HCT116 (cell line): ENCODE results near the gene RCL1. TPM values are rescaled to one million over a fixed set of nuclear protein-coding genes. Genes with fewer than 3 reads are reported as not detected.

Experiments used
- ATAC-seq: fragments of 200-7000 bp; cut with Tn5 transposase; 2 replicates; pipeline ENCODE4 v1.9.1; 2020; ENCODE audit warnings: mild to moderate bottlenecking, moderate library complexity
- BruUV-seq: library from RNA; stranded (reverse); fragments of 400-500 nt; replicated peaks from 2 replicates; lab custom pipeline; 2021; lab: Mats Ljungman, UMichigan
- CTCF ChIA-PET: fragments of 300-600 bp; sonication (Branson Sonifier 250); formaldehyde crosslinking; loops from one replicate; lab custom pipeline; 2021; ENCODE audit warnings: antibody characterized with exemption; lab: Charles Lee
- POLR2A ChIA-PET: fragments of 300-600, 350-600 bp; sonication (Branson Sonifier 250); formaldehyde crosslinking; loops from one replicate; lab custom pipeline; 2021; ENCODE audit warnings: antibody characterized with exemption; lab: Charles Lee
- RAD21 ChIA-PET, 2 experiments: fragments of 300-600 bp; sonication (Branson Sonifier 250); formaldehyde crosslinking; loops; one replicate each; lab custom pipeline; 2023; ENCODE audit warnings: low total read pairs in 2 of 2; ENCODE audit not compliant: uncharacterized antibody in 2 of 2, unreplicated experiment in 2 of 2, low non-redundant PET in 1 of 2; lab: Charles Lee
- DNase-seq: peaks from one replicate; pipeline ENCODE4 v3.0.0-alpha.2; 2010; ENCODE audit warnings: low read depth, low spot score
- H2AFZ ChIP-seq: fragments of 200-600 bp; shearing (Covaris generic), sonication (generic); 2 replicates; pipeline ENCODE4 v1.6.1; 2017; ENCODE audit warnings: low read depth, mixed run types, mixed read lengths, antibody characterized with exemption, low read length; ENCODE audit not compliant: poor library complexity, severe bottlenecking
- H3K27ac ChIP-seq: 2 replicates; pipeline ENCODE4 v1.5.1; 2012; ENCODE audit warnings: low read depth, low read length
- H3K27me3 ChIP-seq: fragments of 200-600 bp; sonication (generic); 2 replicates; pipeline ENCODE4 v1.6.1; 2016; ENCODE audit warnings: mixed run types, low read length, mixed read lengths; ENCODE audit not compliant: insufficient read depth
- H3K36me3 ChIP-seq, 2 experiments: fragments of 200-500 bp in 1 of 2; fragments of 200-600 bp in 1 of 2; sonication (Bioruptor generic) in 1 of 2; sonication (generic) in 1 of 2; 2 replicates each; pipeline versions ENCODE4 v1.5.1 to v1.6.1; 2014 to 2016; ENCODE audit warnings: low read length in 2 of 2, inconsistent platforms in 1 of 2, mixed read lengths in 1 of 2, mixed run types in 1 of 2; ENCODE audit not compliant: insufficient read depth in 2 of 2, control insufficient read depth in 1 of 2
- H3K4me1 ChIP-seq, 2 experiments: fragments of 200-600 bp in 1 of 2; sonication (generic) in 1 of 2; 2 replicates each; pipeline versions ENCODE4 v1.5.1 to v1.6.1; 2012 to 2017; ENCODE audit warnings: low read length in 2 of 2, inconsistent platforms in 1 of 2, mild to moderate bottlenecking in 1 of 2, mixed read lengths in 1 of 2, mixed run types in 1 of 2, moderate library complexity in 1 of 2; ENCODE audit not compliant: insufficient read depth in 2 of 2, control insufficient read depth in 1 of 2
- H3K4me2 ChIP-seq: fragments of 200-600 bp; sonication (generic); 2 replicates; pipeline ENCODE4 v1.6.1; 2017; ENCODE audit warnings: mixed run types, low read length, mixed read lengths
- H3K4me3 ChIP-seq, 2 experiments: fragments of 200-600 bp in 1 of 2; sonication (generic) in 1 of 2; replicated peaks in 1 of 2; 2 replicates each; pipeline ENCODE4 v1.5.1; 2011 to 2016; ENCODE audit warnings: low read length in 2 of 2, control low read depth in 1 of 2, low read depth in 1 of 2, mild to moderate bottlenecking in 1 of 2, mixed read lengths in 1 of 2, mixed run types in 1 of 2
- H3K79me2 ChIP-seq: fragments of 200-600 bp; sonication (generic); 2 replicates; pipeline ENCODE4 v1.6.1; 2017; ENCODE audit warnings: mild to moderate bottlenecking, mixed run types, low read length, moderate library complexity, mixed read lengths; ENCODE audit not compliant: insufficient read depth
- H3K9ac ChIP-seq: fragments of 200-600 bp; sonication (generic); 2 replicates; pipeline ENCODE4 v1.6.1; 2016; ENCODE audit warnings: low read length, mixed read lengths
- H3K9me2 ChIP-seq: fragments of 200-600 bp; sonication (generic), shearing (Covaris generic); 2 replicates; pipeline ENCODE4 v1.6.1; 2017; ENCODE audit warnings: mixed run types, mild to moderate bottlenecking, moderate library complexity; ENCODE audit not compliant: insufficient read depth
- H3K9me3 ChIP-seq, 2 experiments: fragments of 200-500 bp in 1 of 2; fragments of 200-600 bp in 1 of 2; sonication (Bioruptor generic) in 1 of 2; sonication (generic) in 1 of 2; 2 replicates each; pipeline ENCODE4 v1.6.1; 2014 to 2017; ENCODE audit warnings: low read length in 2 of 2, mixed read lengths in 2 of 2, inconsistent platforms in 1 of 2, low read depth in 1 of 2, mild to moderate bottlenecking in 1 of 2, mixed run types in 1 of 2, moderate library complexity in 1 of 2; ENCODE audit not compliant: control insufficient read depth in 1 of 2, insufficient read depth in 1 of 2
- H4K20me1 ChIP-seq: fragments of 200-600 bp; sonication (generic), shearing (Covaris generic); 2 replicates; pipeline ENCODE4 v1.6.1; 2017; ENCODE audit warnings: mixed run types, mild to moderate bottlenecking, moderate library complexity; ENCODE audit not compliant: insufficient read depth
- ATF3 ChIP-seq: IDR thresholded peaks from 2 replicates; pipeline ENCODE4 v1.6.1; 2012
- CBX3 ChIP-seq: IDR thresholded peaks from 2 replicates; pipeline ENCODE4 v1.6.1; 2012; ENCODE audit warnings: low read depth
- ELF1 ChIP-seq: IDR thresholded peaks from 2 replicates; pipeline ENCODE4 v1.6.1; 2012; ENCODE audit warnings: low read depth, borderline replicate concordance
- FOSL1 ChIP-seq: IDR thresholded peaks from 2 replicates; pipeline ENCODE4 v1.6.1; 2012; ENCODE audit warnings: low read depth
- JUND ChIP-seq: IDR thresholded peaks from 2 replicates; pipeline ENCODE4 v1.6.1; 2012
- POLR2A ChIP-seq: IDR thresholded peaks from 2 replicates; pipeline ENCODE4 v1.7.0; 2011; ENCODE audit warnings: borderline replicate concordance; ENCODE audit not compliant: insufficient read depth, insufficient read length; ENCODE audit errors: extremely low read depth
- POLR2AphosphoS5 ChIP-seq: IDR thresholded peaks from 2 replicates; pipeline ENCODE4 v1.6.1; 2011; ENCODE audit warnings: mild to moderate bottlenecking, low read depth, low read length, moderate library complexity
- RAD21 ChIP-seq: IDR thresholded peaks from 2 replicates; pipeline ENCODE4 v1.6.1; 2012; ENCODE audit warnings: low read depth, mild to moderate bottlenecking
- SIN3A ChIP-seq: IDR thresholded peaks from 2 replicates; pipeline ENCODE4 v1.6.1; 2012; ENCODE audit warnings: low read depth
- TCF7L2 ChIP-seq: IDR thresholded peaks from 2 replicates; pipeline ENCODE4 v1.7.0; 2011; ENCODE audit warnings: borderline replicate concordance, inconsistent platforms; ENCODE audit not compliant: insufficient read depth, insufficient read length; ENCODE audit errors: extremely low read depth
- ZBTB33 ChIP-seq: IDR thresholded peaks from 2 replicates; pipeline ENCODE4 v1.6.1; 2011; ENCODE audit warnings: mild to moderate bottlenecking, low read length, moderate library complexity; ENCODE audit not compliant: insufficient replicate concordance; ENCODE audit errors: extremely low read depth
- ZNF274 ChIP-seq: fragments of 200-500 bp; sonication (Bioruptor generic); IDR thresholded peaks from 2 replicates; pipeline ENCODE4 v1.6.1; 2014; ENCODE audit warnings: mild to moderate bottlenecking, low read depth, low read length, inconsistent platforms
- intact Hi-C: fragments of 100-400 bp; cut with micrococcal nuclease; formaldehyde crosslinking; loops from 2 replicates; pipeline ENCODE4 v1.10.0; 2022
- total RNA-seq: library from RNA; stranded (reverse); gene quantifications from one replicate; pipeline ENCODE4 v1.2.1, GENCODE V29; 2021; ENCODE audit not compliant: unreplicated experiment

Gene RCL1
- total RNA-seq, 1 experiment from 2014 or later, result 29.9 TPM

GRCh38 chr9:4861736-4862451 lies 69.2 kb downstream of the RCL1 start:
- ChIA-PET POLR2A (no interaction called here), RAD21 (no interaction called here), CTCF (no interaction called here)
- intact Hi-C loops, result no loop called here
- DNase-seq, result no peak
- no peak overlapping the region for H3K4me3 ChIP-seq
- ATAC-seq, result no peak
- no peak overlapping the region for H2AFZ ChIP-seq
- no peaks in the 10 kb centered on the region; the same call in 1 of the 2 replicates for H4K20me1 ChIP-seq
- H3K79me2 ChIP-seq, result peaks cover 12% of the 10 kb centered on the region; the same call in 1 of the 2 replicates
- TF ChIP-seq POLR2A, result no peak
- TF ChIP-seq FOSL1, result no peak
- no peak for TF ChIP-seq JUND
- no peak for TF ChIP-seq ZNF274
- TF ChIP-seq CBX3, result no peak
- no peak for TF ChIP-seq SIN3A
- TF ChIP-seq ATF3, result no peak
- no peak for TF ChIP-seq RAD21
- TF ChIP-seq ELF1, result no peak
- no peak overlapping the region for H3K9ac ChIP-seq
- H3K4me1 ChIP-seq, result peaks cover 0 to 11% of the 10 kb centered on the region in 2 experiments; a peak in 1 of 4 replicates
- no peak overlapping the region for H3K4me2 ChIP-seq
- BruUV-seq, result no TSS peak
- H3K36me3 ChIP-seq, result peaks cover 3 to 14% of the 10 kb centered on the region in 2 experiments; a peak in 2 of 4 replicates
- no peaks in the 10 kb centered on the region for H3K27me3 ChIP-seq
- no peak overlapping the region for H3K27ac ChIP-seq
- no peaks in the 10 kb centered on the region for H3K9me3 ChIP-seq
- H3K9me2 ChIP-seq, result no peaks in the 10 kb centered on the region

- Histone ChIP-seq H3K9me3 (no peaks in the 10 kb centered on the region), H3K27me3 (no peaks in the 10 kb centered on the region), H3K4me1 (peaks cover 0 to 11% of the 10 kb centered on the region in 2 experiments; a peak in 1 of 4 replicates), H3K4me2 (no peak overlapping the region), H3K27ac (no peak overlapping the region), H3K9ac (no peak overlapping the region), H3K36me3 (peaks cover 3 to 11% of the 10 kb centered on the region in 2 experiments; a peak in 2 of 4 replicates), H3K9me2 (no peaks in the 10 kb centered on the region), H4K20me1 (no peaks in the 10 kb centered on the region; the same call in 1 of the 2 replicates), H3K79me2 (peaks cover 8% of the 10 kb centered on the region; the same call in 1 of the 2 replicates), H3K4me3 (no peak overlapping the region), H2AFZ (no peak overlapping the region)
- BruUV-seq, result no TSS peak
- TF ChIP-seq ATF3 (no peak), SIN3A (no peak), ZNF274 (no peak), POLR2A (no peak), TCF7L2 (no peak), POLR2AphosphoS5 (no peak), ZBTB33 (no peak)
- intact Hi-C loops, result no loop called here
- ChIA-PET POLR2A (interaction anchor here (0.6 kb wide), 1 partner anchor 61 kb away, joined by 4 read pairs; no protein-coding TSS in a partner anchor), RAD21 (no interaction called here), CTCF (no interaction called here)
- ATAC-seq (no peak), DNase-seq (no peak)
Observed at GRCh38 chr9:4862506-4863250, 69.9 kb downstream of the RCL1 start.
